Measurements from ENCODE around the gene ASIC4. TPM values are rescaled to one million over a fixed set of nuclear protein-coding genes. Genes with fewer than 3 reads are reported as not detected.
A peak's percentile ranks its signal among the peaks of the same experiment; 100 is the strongest.

ASIC4 gene
- total and polyA plus RNA-seq, 9 of the 15 experiments (the other 6 are each of a cell fraction or from before 2014, with no cell fraction given), result 0.07 to 19.2 (median 4.8) TPM

DNA sequence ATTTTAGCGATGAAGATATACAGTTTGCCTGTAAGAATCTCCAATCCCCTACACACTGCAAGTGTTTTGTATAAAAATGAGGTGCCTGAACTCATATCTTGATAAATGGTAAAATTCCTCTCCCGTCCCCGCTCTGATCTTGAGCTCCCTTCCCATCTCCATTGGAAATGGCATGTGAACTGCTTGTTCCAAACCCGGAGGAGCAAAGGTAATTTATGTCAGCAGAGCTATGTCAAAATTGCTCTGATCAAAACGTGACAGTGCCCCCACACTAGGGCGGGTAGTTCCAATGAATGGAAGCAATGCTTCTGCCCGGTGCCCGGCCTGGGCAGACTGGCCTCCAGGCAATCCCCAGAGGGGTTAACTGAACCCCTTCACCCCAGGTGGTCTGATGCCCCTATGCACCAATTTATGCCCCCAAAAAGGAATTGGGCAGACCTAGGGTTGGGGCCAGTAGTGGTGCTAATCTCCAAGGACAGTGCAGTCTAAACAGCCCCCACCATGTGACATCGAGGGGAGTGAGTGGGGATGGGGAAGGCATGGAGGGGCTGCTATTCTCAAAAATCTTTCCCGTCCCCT is 19.2 kb upstream of the ASIC4 start:
- no peak overlapping the region; the same call in 2 of the 3 replicates for H3K27ac ChIP-seq (ENCODE audit: extremely low read depth, low read depth, low read length)
- FAIRE-seq (no peak), ATAC-seq (no peak), DNase-seq (ENCODE audit: extremely low read depth in 1 of 4, low spot score in 3 of 4) (no peak)
- peak overlapping the region; percentile 38; the same call in 1 of the 2 replicates for H3K4me2 ChIP-seq (ENCODE audit: insufficient read depth, low read length)
- in situ Hi-C loops (cut with MboI), result loop anchor here (5.0 kb wide), 1 partner anchor 32 kb away; no protein-coding TSS in a partner anchor
- no peaks in the 10 kb centered on the region for H3K27me3 ChIP-seq (ENCODE audit: control insufficient read depth in 2 of 2, insufficient read depth in 2 of 2, low read length in 2 of 2)
- TF ChIP-seq ZNF175 (CRISPR knock-in tag; IDR thresholded peaks at IDR 0.05; ENCODE audit: low read depth) (no peak), CC2D1A (IDR thresholded peaks at IDR 0.05) (0 out of 2 replicates have a peak, but pooled peaks have one; percentile 16)
- H3K4me3 ChIP-seq, result no peak overlapping the region
- H3K36me3 ChIP-seq (ENCODE audit: control insufficient read depth, insufficient read depth, low read length), result no peaks in the 10 kb centered on the region
- H3K9me3 ChIP-seq (replicated peaks; ENCODE audit: control insufficient read depth, insufficient read depth, low read depth, low read length), result no peaks in the 10 kb centered on the region
- no peaks in the 10 kb centered on the region for H3K9me1 ChIP-seq (ENCODE audit: control insufficient read depth, insufficient read depth, low read length)
- H3K9ac ChIP-seq (ENCODE audit: insufficient read depth in 1 of 2, low read depth in 2 of 2, low read length in 2 of 2), result peak overlapping the region in 1 of 2 experiments; percentile 19; a peak in 1 of 4 replicates
- BruUV-seq (replicated peaks), result no TSS peak
- no peaks in the 10 kb centered on the region for H4K20me1 ChIP-seq (replicated peaks; ENCODE audit: control insufficient read depth, insufficient read depth, low read length)
- intact Hi-C loops (cut with micrococcal nuclease), result loop anchor here (2.0 kb wide), 2 partner anchors 26 to 36 kb away; no protein-coding TSS in a partner anchor
- H3K79me2 ChIP-seq (ENCODE audit: control insufficient read depth, insufficient read depth, low read length), result peaks cover 24% of the 10 kb centered on the region
- peaks cover 22 to 67% of the 10 kb centered on the region in 2 experiments for H3K4me1 ChIP-seq (replicated peaks in 1 of 2; ENCODE audit: control insufficient read depth in 2 of 2, insufficient read depth in 2 of 2, low read length in 2 of 2)
- CTCF ChIA-PET (ENCODE audit: low intra/inter-chr PET ratio), result interaction anchor here (0.8 to 2.2 kb wide), 3 partner anchors 14 to 35 kb away, joined by 3 to 9 read pairs (median 3); no protein-coding TSS in a partner anchor
- WGBS (ENCODE audit: insufficient coverage, low coverage, missing lambda C conversion rate), result 8% methylated on average over 10 of the region's 10 CpGs
- H2AFZ ChIP-seq (ENCODE audit: low read depth, low read length), result peak overlapping the region; percentile 44
- POLR2A ChIA-PET, result interaction anchor here (0.6 to 1.5 kb wide), 5 partner anchors 9 to 78 kb away, joined by 3 to 7 read pairs (median 3); no protein-coding TSS in a partner anchor

DNA sequence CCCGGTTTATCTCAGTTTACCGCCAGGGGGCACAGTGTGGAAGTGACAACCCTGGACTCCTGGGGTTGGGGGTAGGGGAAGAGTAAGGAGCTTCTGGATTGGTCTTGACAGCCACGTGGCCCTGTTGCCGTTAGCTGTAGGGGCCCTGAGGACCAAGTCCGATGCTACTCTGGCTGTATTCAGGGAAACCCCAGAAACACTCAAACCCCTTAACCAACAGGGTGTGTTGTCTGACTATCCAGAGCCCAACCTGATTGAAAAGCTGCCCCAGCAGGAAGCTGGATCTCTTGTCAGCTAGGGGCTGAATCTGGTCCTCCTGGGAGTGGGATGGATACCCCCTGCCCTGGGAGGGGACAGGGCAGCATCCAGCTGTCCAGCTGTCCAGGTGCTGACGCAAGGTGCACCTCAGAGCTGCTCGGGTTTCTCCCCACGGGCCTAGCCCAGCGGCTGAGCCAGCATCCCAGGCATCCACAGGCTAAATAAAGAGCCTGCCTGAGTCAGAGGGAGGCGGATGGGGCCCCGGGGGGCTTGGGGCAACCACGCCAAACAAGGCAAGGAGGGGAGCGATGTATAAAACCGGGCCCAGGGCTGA is 18.7 kb upstream of the ASIC4 start:
- H3K9me3 ChIP-seq (replicated peaks; ENCODE audit: control insufficient read depth, insufficient read depth, low read depth, low read length), result no peaks in the 10 kb centered on the region
- no TSS peak for BruUV-seq (replicated peaks)
- peak overlapping the region in 1 of 2 experiments; percentile 81; a peak in 2 of 4 replicates for H3K9ac ChIP-seq (ENCODE audit: insufficient read depth in 1 of 2, low read depth in 2 of 2, low read length in 2 of 2)
- no peak overlapping the region for H3K27ac ChIP-seq (ENCODE audit: extremely low read depth, low read depth, low read length)
- H3K27me3 ChIP-seq (ENCODE audit: control insufficient read depth in 2 of 2, insufficient read depth in 2 of 2, low read length in 2 of 2), result no peaks in the 10 kb centered on the region
- 25% methylated on average over 7 of the region's 14 CpGs for WGBS (ENCODE audit: insufficient coverage, low coverage, missing lambda C conversion rate)
- no peaks in the 10 kb centered on the region for H4K20me1 ChIP-seq (replicated peaks; ENCODE audit: control insufficient read depth, insufficient read depth, low read length)
- intact Hi-C loops (cut with micrococcal nuclease) (loop anchor here (2.0 kb wide), 2 partner anchors 25 to 35 kb away; no protein-coding TSS in a partner anchor), in situ Hi-C loops (cut with MboI) (no loop called here)
- H2AFZ ChIP-seq (ENCODE audit: low read depth, low read length), result peak overlapping the region; percentile 71
- no peaks in the 10 kb centered on the region for H3K9me1 ChIP-seq (ENCODE audit: control insufficient read depth, insufficient read depth, low read length)
- no peak overlapping the region for H3K4me3 ChIP-seq
- ChIA-PET POLR2A (interaction anchor here (0.6 to 1.5 kb wide), 4 partner anchors 10 to 31 kb away, joined by 3 to 7 read pairs (median 3); no protein-coding TSS in a partner anchor), CTCF (ENCODE audit: low intra/inter-chr PET ratio) (interaction anchor here (0.6 to 2.2 kb wide), 4 partner anchors 14 to 34 kb away, joined by 3 to 9 read pairs (median 5); no protein-coding TSS in a partner anchor)
- peaks cover 28 to 64% of the 10 kb centered on the region in 2 experiments for H3K4me1 ChIP-seq (replicated peaks in 1 of 2; ENCODE audit: control insufficient read depth in 2 of 2, insufficient read depth in 2 of 2, low read length in 2 of 2)
- peak; percentile 75 to 89 (median 81) for DNase-seq (ENCODE audit: extremely low read depth in 1 of 4, low spot score in 3 of 4)
- H3K4me2 ChIP-seq (ENCODE audit: insufficient read depth, low read length), result peak overlapping the region; percentile 50; the same call in 1 of the 2 replicates
- ATAC-seq, result peak; percentile 55
- peaks cover 30% of the 10 kb centered on the region for H3K79me2 ChIP-seq (ENCODE audit: control insufficient read depth, insufficient read depth, low read length)
- no peaks in the 10 kb centered on the region for H3K36me3 ChIP-seq (ENCODE audit: control insufficient read depth, insufficient read depth, low read length)
- peak; percentile 95 for FAIRE-seq
- peak; percentile 65 to 73 for TF ChIP-seq RAD21 (CRISPR knock-in tag; conservative IDR thresholded peaks at IDR 0.05 in 1 of 2, IDR thresholded peaks at IDR 0.05 in 1 of 2)
- TF ChIP-seq ZBTB7A (IDR thresholded peaks at IDR 0.05; ENCODE audit: borderline replicate concordance, control insufficient read depth, low read depth, low read length), result 0 out of 2 replicates have a peak, but pooled peaks have one; percentile 48
- TF ChIP-seq, protein P1, sequence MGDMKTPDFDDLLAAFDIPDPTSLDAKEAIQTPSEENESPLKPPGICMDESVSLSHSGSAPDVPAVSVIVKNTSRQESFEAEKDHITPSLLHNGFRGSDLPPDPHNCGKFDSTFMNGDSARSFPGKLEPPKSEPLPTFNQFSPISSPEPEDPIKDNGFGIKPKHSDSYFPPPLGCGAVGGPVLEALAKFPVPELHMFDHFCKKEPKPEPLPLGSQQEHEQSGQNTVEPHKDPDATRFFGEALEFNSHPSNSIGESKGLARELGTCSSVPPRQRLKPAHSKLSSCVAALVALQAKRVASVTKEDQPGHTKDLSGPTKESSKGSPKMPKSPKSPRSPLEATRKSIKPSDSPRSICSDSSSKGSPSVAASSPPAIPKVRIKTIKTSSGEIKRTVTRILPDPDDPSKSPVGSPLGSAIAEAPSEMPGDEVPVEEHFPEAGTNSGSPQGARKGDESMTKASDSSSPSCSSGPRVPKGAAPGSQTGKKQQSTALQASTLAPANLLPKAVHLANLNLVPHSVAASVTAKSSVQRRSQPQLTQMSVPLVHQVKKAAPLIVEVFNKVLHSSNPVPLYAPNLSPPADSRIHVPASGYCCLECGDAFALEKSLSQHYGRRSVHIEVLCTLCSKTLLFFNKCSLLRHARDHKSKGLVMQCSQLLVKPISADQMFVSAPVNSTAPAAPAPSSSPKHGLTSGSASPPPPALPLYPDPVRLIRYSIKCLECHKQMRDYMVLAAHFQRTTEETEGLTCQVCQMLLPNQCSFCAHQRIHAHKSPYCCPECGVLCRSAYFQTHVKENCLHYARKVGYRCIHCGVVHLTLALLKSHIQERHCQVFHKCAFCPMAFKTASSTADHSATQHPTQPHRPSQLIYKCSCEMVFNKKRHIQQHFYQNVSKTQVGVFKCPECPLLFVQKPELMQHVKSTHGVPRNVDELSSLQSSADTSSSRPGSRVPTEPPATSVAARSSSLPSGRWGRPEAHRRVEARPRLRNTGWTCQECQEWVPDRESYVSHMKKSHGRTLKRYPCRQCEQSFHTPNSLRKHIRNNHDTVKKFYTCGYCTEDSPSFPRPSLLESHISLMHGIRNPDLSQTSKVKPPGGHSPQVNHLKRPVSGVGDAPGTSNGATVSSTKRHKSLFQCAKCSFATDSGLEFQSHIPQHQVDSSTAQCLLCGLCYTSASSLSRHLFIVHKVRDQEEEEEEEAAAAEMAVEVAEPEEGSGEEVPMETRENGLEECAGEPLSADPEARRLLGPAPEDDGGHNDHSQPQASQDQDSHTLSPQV (IDR thresholded peaks at IDR 0.05), result peak; percentile 60
- TF ChIP-seq CREB1 (IDR thresholded peaks at IDR 0.05), result no peak
- no peak for TF ChIP-seq CREB1 (CRISPR knock-in tag; IDR thresholded peaks at IDR 0.05)

Data from K562 (cell line).